SJSA1 (cell line): ENCODE measurements around the gene PLXNC1. TPM values are rescaled to one million over a fixed set of nuclear protein-coding genes. Genes with fewer than 3 reads are reported as not detected.

Experiments used
- DNase-seq, 2 experiments: peaks; one replicate each; pipeline ENCODE4 v3.0.0-alpha.2; 2015 to 2020; ENCODE audit warnings: low spot score in 2 of 2, low read depth in 1 of 2
- H3K27ac ChIP-seq: fragments of 250-450 bp; sonication (Bioruptor Pico); 2 replicates; pipeline ENCODE4 v1.5.1; 2020; ENCODE audit warnings: mild to moderate bottlenecking, moderate library complexity
- H3K27me3 ChIP-seq: fragments of 250-450 bp; sonication (Bioruptor Pico); replicated peaks from 2 replicates; pipeline ENCODE4 v1.5.1; 2020; ENCODE audit warnings: mild to moderate bottlenecking, moderate library complexity
- H3K36me3 ChIP-seq: fragments of 250-450 bp; sonication (Bioruptor Pico); 2 replicates; pipeline ENCODE4 v1.5.1; 2020; ENCODE audit warnings: mild to moderate bottlenecking
- H3K4me1 ChIP-seq: fragments of 250-450 bp; sonication (Bioruptor Pico); replicated peaks from 2 replicates; pipeline ENCODE4 v1.6.1; 2021; ENCODE audit warnings: mild to moderate bottlenecking
- H3K4me3 ChIP-seq: fragments of 250-450 bp; sonication (Bioruptor Pico); 2 replicates; pipeline ENCODE4 v1.5.1; 2020; ENCODE audit warnings: mild to moderate bottlenecking
- H3K9me3 ChIP-seq: fragments of 250-450 bp; sonication (Bioruptor Pico); replicated peaks from 2 replicates; pipeline ENCODE4 v1.5.1; 2020; ENCODE audit warnings: mild to moderate bottlenecking
- total RNA-seq: library from RNA; depleted of rRNA; stranded (reverse); fragments of >200 nt; shearing (Covaris generic); gene quantifications from 2 replicates; pipeline ENCODE4 v1.2.3, GENCODE V29; 2014

PLXNC1 gene
- total RNA-seq, 1 experiment from 2014 or later: 4.4 TPM

- no peak for DNase-seq
- no peaks in the 10 kb centered on the region for H3K9me3 ChIP-seq
- H3K27ac ChIP-seq: no peak overlapping the region
- H3K36me3 ChIP-seq: no peaks in the 10 kb centered on the region
- peaks cover 38% of the 10 kb centered on the region for H3K27me3 ChIP-seq
- no peak overlapping the region for H3K4me3 ChIP-seq
- H3K4me1 ChIP-seq: no peaks in the 10 kb centered on the region
Measured at GRCh38 chr12:94143438-94143837, 4.9 kb upstream of the PLXNC1 start.

- Histone ChIP-seq H3K36me3 (no peaks in the 10 kb centered on the region), H3K27me3 (peaks cover 40% of the 10 kb centered on the region), H3K4me1 (peaks cover 2% of the 10 kb centered on the region), H3K9me3 (0 out of 2 replicates have a peak, but pooled peaks cover under 1% of the 10 kb centered on the region), H3K4me3 (no peak overlapping the region), H3K27ac (no peak overlapping the region)
- DNase-seq: no peak
Measured at GRCh38 chr12:94143951-94144350, 4.4 kb upstream of the PLXNC1 start.

GRCh38 chr12:94144781-94145180 lies 3.6 kb upstream of the PLXNC1 start:
- no peak overlapping the region for H3K4me3 ChIP-seq
- H3K36me3 ChIP-seq: no peaks in the 10 kb centered on the region
- H3K4me1 ChIP-seq: peaks cover 11% of the 10 kb centered on the region
- H3K27me3 ChIP-seq: peaks cover 48% of the 10 kb centered on the region
- peaks cover 9% of the 10 kb centered on the region; the same call in 1 of the 2 replicates for H3K9me3 ChIP-seq
- no peak overlapping the region for H3K27ac ChIP-seq
- no peak for DNase-seq

- DNase-seq: no peak
- Histone ChIP-seq H3K4me1 (peaks cover 12% of the 10 kb centered on the region), H3K9me3 (peaks cover 9% of the 10 kb centered on the region; the same call in 1 of the 2 replicates), H3K4me3 (no peak overlapping the region), H3K27me3 (peaks cover 54% of the 10 kb centered on the region), H3K36me3 (no peaks in the 10 kb centered on the region), H3K27ac (no peak overlapping the region)
Measured at GRCh38 chr12:94145191-94145983, 3.0 kb upstream of the PLXNC1 start.

GRCh38 chr12:94146166-94146936 lies 2.0 kb upstream of the PLXNC1 start:
- H3K27ac ChIP-seq: no peak overlapping the region
- peaks cover 64% of the 10 kb centered on the region for H3K27me3 ChIP-seq
- H3K4me1 ChIP-seq: peaks cover 12% of the 10 kb centered on the region
- no peak for DNase-seq
- H3K4me3 ChIP-seq: no peak overlapping the region
- H3K36me3 ChIP-seq: no peaks in the 10 kb centered on the region
- peaks cover 9% of the 10 kb centered on the region; the same call in 1 of the 2 replicates for H3K9me3 ChIP-seq

GRCh38 chr12:94147387-94147990 lies 888 bp upstream of the PLXNC1 start:
- Histone ChIP-seq H3K27me3 (peaks cover 75% of the 10 kb centered on the region), H3K4me3 (no peak overlapping the region), H3K9me3 (peaks cover 9% of the 10 kb centered on the region; the same call in 1 of the 2 replicates), H3K27ac (no peak overlapping the region), H3K4me1 (peaks cover 12% of the 10 kb centered on the region), H3K36me3 (no peaks in the 10 kb centered on the region)
- no peak for DNase-seq

GRCh38 chr12:94148739-94149118 lies 352 bp downstream of the PLXNC1 start:
- peak overlapping the region; percentile 35 for H3K4me3 ChIP-seq
- no peak overlapping the region for H3K27ac ChIP-seq
- H3K27me3 ChIP-seq: peaks cover 85% of the 10 kb centered on the region
- H3K9me3 ChIP-seq: peaks cover 9% of the 10 kb centered on the region; the same call in 1 of the 2 replicates
- H3K4me1 ChIP-seq: peaks cover 12% of the 10 kb centered on the region
- DNase-seq: no peak
- no peaks in the 10 kb centered on the region for H3K36me3 ChIP-seq

- Histone ChIP-seq H3K36me3 (no peaks in the 10 kb centered on the region), H3K27ac (no peak overlapping the region), H3K4me1 (peaks cover 12% of the 10 kb centered on the region), H3K4me3 (peak overlapping the region; percentile 35), H3K9me3 (peaks cover 9% of the 10 kb centered on the region; the same call in 1 of the 2 replicates), H3K27me3 (peaks cover 82% of the 10 kb centered on the region)
- DNase-seq: peak; percentile 15 to 45
Measured at GRCh38 chr12:94149119-94149780, 873 bp downstream of the PLXNC1 start.

GRCh38 chr12:94149781-94150239 lies 1.4 kb downstream of the PLXNC1 start:
- Histone ChIP-seq H3K27ac (no peak overlapping the region), H3K27me3 (peaks cover 79% of the 10 kb centered on the region)

GRCh38 chr12:94150240-94151121 lies 2.1 kb downstream of the PLXNC1 start:
- Histone ChIP-seq H3K27me3 (peaks cover 76% of the 10 kb centered on the region), H3K36me3 (no peaks in the 10 kb centered on the region), H3K4me3 (no peak overlapping the region), H3K4me1 (peaks cover 12% of the 10 kb centered on the region), H3K9me3 (peaks cover 9% of the 10 kb centered on the region; the same call in 1 of the 2 replicates), H3K27ac (no peak overlapping the region)
- no peak for DNase-seq

More at GRCh38 chr12:94149781-94150239, 1.4 kb downstream of the PLXNC1 start:
- Histone ChIP-seq H3K4me1 (peaks cover 12% of the 10 kb centered on the region), H3K9me3 (peaks cover 9% of the 10 kb centered on the region; the same call in 1 of the 2 replicates), H3K4me3 (no peak overlapping the region), H3K36me3 (no peaks in the 10 kb centered on the region)
- DNase-seq: no peak

- H3K4me3 ChIP-seq: no peak overlapping the region
Measured at GRCh38 chr12:94151582-94151981, 3.2 kb downstream of the PLXNC1 start.

GRCh38 chr12:94152292-94153078 lies 4.1 kb downstream of the PLXNC1 start:
- H3K9me3 ChIP-seq: peaks cover 9% of the 10 kb centered on the region; the same call in 1 of the 2 replicates
- no peak overlapping the region for H3K4me3 ChIP-seq
- no peak overlapping the region for H3K27ac ChIP-seq
- H3K27me3 ChIP-seq: peaks cover 63% of the 10 kb centered on the region
- DNase-seq: no peak
- H3K4me1 ChIP-seq: peaks cover 12% of the 10 kb centered on the region
- H3K36me3 ChIP-seq: no peaks in the 10 kb centered on the region

More at GRCh38 chr12:94151582-94151981, 3.2 kb downstream of the PLXNC1 start:
- no peaks in the 10 kb centered on the region for H3K36me3 ChIP-seq
- H3K27me3 ChIP-seq: peaks cover 72% of the 10 kb centered on the region
- DNase-seq: no peak
- no peak overlapping the region for H3K27ac ChIP-seq
- peaks cover 9% of the 10 kb centered on the region; the same call in 1 of the 2 replicates for H3K9me3 ChIP-seq
- peaks cover 12% of the 10 kb centered on the region for H3K4me1 ChIP-seq
